Melanocyte of skin (primary cell): ENCODE measurements around the gene CNNM1. TPM values are rescaled to one million over a fixed set of nuclear protein-coding genes. Genes with fewer than 3 reads are reported as not detected.

Experiments used
- total RNA-seq, 2 donors: library from RNA; depleted of rRNA; stranded (reverse); fragments of >200 nt; gene quantifications; 2 replicates each; pipeline ENCODE4 v1.2.3, GENCODE V29; 2012

CNNM1 gene
- 1 to 10 TPM; 2.4 to 5.3 TPM for total RNA-seq

DNA sequence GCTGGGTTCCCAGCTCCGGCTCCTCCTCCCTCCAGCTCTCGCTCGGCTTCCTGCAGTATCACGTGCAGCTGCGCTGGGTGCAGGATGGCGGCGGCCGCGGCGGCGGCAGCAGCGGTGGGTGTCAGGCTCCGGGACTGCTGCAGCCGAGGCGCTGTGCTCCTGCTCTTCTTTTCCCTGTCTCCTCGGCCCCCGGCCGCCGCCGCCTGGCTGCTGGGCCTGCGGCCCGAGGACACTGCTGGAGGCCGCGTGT lies at the start of gene CNNM1:
TSS of gene CNNM1 (plus strand) at position 53 of the 250 bp plus-strand sequence. CDS start at position 85, 32 bp downstream.

DNA sequence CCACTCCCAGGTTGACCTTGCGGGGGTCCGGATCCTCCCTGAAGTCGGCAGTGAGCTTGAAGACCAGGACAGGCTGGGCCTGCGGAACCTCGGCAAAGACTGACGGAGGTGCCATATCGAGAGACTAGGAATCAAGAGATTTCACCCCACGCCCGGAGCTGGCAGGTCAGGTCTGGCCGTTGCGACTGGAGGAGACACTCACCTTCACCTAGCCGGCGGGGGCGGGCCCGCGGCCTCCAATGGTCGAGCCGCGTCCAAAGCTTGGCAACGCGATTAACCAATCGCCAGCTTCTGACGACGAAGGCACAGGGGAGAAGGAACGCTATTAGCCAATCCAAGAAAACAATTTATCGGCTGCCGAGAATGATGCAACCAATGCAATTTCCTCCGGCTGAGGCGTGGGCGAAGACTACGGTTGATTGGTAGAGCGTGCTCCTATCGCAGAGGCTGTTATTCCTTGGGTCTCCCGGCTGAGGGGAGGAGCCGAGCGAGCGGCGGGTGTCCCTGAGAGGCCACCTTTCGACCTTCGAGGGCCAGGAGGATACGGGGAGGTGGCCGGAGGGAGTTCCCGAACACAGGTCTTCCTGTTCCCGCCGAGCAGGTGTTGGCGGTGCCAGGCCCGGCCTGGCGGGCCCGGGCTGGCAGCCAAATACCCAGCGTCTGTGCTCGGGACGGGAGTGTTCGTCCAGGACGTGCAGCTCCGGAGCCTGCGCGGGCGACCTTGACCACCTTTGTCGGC lies 101.5 kb downstream of the CNNM1 start, which contains the start of gene GOT1:
TSS of gene GOT1 (minus strand) at position 174 of the 739 bp plus-strand sequence. CDS start at position 115, 59 bp downstream.

Other genes starting within 250 kb of the CNNM1 start
- gene HPSE2, start 93.5 kb upstream of the CNNM1 start, total RNA-seq, result 1 to 10 TPM; 2.4 to 7.3 TPM
- gene GOT1, start 101.3 kb downstream of the CNNM1 start, total RNA-seq, result 10 to 100 TPM; 27.9 to 33.6 TPM
- gene NKX2-3, start 203.6 kb downstream of the CNNM1 start, total RNA-seq, result not detected